Stimulated activated CD8-positive, alpha-beta memory T cell treated with anti-CD3 and anti-CD28 coated beads, Interleukin-15, amount 100 ng/mL, for 4 hours (primary cell): ENCODE data around the gene NINL.
"Not testable (repeated sequence)": the region's sequence is repeated elsewhere in the genome, so short reads cannot be mapped to it uniquely, and the experiment has no call there.

Experiments
- DNase-seq, 2 donors: peaks; one replicate each; pipeline ENCODE4 v3.0.0-alpha.2; 2020; ENCODE audit warnings: low read depth in 2 of 2

NINL gene

DNA sequence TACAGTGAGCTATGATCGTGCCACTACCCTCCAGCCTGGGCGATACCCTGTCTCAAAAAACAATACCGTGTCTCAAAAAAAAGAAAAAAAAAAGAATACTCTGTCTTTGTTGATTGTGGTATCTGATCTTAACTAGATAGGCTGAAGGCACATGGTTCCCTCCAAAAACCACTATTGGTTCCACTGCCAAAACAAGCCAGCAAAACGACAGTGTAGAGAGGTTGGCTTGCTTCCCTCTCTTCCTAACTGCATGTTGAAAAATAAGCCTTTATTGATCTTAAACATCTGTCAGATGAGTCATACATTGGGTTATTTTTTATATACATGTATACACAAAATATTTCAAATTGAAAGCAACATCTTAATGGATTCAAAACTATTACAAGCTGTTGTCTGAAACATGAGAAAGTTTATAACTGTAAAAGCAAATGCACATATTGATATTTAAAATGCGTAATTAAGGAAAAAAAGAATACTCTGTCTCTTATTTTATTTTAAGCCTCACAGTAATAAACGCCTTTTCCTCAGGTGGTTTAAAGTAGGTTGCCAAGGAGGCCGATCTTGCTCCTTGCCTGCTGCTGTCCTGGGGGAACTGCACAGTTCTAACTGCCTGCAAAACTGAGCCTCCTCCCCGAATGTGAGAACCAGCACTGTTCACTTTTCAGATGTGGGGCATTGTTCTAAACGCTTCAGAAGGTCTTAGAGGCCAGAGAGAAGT lies 7.0 kb upstream of the NINL start:
- no peak for DNase-seq

DNA sequence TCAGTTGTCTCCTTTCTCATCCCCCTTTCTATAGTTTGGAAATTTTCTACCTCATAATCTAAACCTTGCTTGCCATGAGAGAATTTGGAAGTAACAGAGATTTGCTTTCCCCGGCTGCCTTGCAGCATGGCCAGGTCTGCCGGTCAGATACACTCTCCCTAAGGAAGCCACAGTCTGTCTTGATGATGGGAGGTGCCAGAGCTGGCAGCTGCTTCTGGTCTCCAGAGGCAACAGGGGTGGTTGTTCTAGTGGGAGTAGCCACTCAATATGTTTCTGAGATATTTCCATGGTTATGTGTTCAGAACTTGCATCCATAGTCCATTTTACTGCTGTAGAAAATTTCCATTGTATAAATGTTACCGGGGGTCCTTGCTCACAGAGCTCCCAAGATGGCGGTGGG lies 5.4 kb upstream of the NINL start:
- not testable (repeated sequence) for DNase-seq

DNA sequence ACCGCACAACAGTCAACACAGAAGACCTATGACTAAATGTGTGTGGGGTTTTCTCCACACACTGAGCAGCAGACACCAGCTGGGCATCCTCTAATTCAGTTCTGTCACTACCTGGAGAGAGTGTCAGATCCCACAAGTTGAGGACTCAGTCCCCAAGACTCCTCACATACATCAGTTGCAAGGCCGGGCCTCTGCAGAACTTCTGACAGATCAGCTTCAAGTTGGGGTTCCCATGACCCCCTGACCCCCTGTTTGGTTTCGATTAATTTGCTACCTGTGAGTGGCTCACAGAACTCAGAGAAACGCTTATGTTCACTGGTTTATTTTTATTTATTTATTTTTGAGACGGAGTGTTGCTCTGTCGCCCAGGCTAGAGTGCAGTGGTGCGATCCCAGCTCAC lies 3.2 kb upstream of the NINL start:
- DNase-seq: no peak

DNA sequence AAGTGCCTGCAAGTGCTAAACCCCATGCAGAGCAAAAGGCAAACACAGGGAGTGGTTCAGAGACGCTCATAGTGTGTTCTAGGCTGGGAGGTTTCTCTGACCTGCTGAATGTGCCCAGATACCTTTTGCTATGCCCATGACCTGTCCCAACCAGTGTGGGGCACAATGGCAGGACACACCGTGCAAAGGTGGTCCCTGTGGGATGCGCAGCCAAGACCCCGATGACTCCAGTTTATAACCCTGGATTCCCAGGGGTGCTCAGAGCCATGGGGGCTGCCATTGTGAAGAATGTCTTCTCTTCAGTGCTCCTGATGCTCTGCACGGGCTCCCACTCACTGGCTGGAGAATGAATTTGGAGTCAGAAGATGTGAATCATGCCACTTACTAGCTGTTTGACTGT lies 2.2 kb upstream of the NINL start:
- DNase-seq: no peak

DNA sequence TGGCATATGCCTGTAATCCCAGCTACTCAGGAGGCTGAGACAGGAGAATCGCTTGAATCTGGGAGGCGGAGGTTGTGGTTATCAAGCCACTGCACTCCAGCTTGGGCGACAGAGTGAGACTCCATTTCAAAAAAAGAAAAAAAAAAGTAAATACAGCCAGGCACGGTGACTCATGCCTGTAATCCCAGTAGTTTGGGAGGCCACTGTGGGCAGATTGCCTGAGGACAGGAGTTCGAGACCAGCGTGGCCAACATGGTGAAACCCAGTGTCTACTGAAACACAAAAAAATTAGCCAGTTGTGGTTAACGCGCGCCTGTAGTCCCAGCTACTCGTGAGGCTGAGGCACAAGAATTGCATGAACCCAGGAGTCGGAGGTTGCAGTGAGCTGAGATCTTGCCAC lies 1.5 kb upstream of the NINL start:
- no peak for DNase-seq

DNA sequence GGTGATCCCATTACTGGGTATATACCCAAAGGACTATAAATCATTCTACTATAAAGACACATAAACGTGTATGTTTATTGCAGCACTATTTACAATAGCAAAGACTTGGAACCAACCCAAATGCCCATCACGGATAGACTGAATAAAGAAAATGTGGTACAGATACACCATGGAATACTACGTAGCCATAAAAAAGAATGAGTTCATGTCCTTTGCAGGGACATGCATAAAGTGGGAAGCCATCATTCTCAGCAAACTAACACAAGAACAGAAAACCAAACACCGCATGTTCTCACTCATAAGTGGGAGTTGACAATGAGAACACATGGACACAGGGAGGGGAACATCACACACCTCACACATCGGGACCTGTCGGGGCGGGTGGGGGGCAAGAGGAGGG lies 1.7 kb downstream of the NINL start:
- DNase-seq: not testable (repeated sequence)

DNA sequence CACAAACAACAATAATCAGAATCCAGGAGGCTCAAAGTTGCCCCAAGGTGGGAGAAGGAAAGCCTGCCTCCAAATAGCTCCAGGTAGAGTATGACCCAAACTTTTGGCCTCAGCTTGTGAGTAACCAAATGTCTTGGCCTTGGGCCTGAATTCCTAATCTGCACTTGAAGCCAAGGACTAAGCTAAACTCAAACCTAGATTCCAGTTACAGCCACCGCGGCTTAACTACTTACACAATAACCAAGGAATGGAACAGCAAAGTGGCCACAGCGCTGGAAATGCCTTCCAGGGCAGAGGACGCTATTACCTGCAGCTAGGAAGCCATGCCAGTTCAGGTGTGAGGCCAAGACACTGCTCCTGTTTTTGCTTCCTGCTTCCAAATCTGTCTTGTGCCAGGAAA lies 4.6 kb downstream of the NINL start:
- no peak for DNase-seq

DNA sequence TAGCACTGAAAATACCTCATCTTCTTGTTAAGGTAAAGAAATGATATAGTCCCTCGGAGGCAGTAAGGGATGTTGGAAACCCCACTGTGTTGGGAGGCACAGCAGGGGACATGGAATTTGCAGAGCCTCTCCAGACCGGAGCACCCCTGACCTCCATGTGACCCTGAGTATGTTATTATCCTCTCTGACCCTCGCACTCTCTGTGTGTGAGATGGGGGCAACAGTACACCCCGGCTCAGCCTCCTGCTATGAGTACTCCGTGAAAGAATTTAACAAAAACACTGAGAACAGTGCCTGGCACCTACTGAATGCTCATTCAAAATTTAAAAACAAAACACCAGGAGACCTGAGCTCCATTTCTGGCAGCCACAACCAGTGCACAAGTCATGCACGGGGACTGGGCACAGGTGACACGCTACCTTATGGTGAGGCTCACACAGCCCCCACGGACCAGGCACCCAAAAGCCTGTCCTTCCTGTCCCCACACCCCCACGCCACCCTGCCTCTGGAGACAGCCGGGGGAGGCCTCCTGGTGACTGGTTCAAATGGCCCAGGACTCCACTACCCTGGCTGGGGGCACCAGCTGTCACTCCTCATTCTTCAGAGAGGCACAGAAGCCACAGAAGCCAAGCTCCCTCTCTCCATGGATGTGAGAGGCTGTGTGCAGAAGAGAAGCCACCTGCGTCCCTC lies 6.1 kb downstream of the NINL start:
- DNase-seq: no peak

DNA sequence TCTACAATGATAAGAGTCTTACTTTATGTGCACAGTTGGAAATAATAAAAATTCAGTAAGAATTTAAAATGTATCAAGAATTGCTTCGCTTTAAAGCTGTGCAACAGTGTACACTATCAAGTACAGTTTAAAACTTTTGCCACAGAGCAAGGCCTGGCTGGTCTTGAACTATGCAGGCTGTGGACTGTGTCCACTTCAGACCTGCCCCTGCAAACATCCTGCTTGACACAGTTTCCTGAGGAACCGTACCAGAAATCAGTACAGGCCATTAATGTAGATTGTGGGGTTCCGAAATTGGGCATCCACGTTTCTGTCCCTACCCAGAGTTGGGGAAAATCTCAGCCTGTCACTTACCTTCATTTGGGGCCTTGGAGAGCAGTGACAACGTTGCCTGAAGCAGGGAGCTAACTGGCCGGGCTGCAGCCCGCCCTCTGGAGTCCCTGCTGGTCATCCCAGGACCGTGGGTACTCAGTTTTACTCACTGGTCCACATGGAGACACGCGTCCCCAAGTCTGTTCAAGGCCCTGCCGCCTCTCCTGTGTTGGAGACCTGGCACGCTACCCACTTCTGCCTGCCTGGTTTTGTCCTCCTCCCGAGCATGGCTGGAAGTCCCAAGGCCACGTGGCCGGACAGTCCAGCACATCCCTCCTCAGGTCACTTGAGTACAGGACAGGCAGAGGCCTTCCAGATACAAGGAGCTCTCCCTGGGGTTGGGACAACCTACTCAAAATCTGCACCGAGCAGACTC lies 8.4 kb downstream of the NINL start:
- DNase-seq: no peak

DNA sequence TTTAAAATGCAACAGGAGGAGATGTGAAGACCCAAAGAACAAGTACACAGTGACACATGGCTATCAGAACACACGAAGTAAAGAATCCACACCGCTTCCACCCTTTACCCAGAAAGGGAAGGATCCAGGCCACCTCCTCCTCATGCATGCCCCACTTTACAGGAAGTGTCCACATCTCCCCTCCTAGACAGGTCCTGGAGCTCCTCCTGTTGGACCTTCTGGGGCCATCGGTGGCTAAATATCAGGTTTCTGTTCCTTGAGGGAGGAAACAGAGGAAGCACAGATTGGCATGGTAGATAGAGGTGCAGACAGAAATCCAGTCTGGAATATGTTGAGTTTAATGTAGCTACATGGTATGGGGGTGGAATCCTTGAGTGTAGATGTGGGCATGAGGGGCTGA lies 10.9 kb downstream of the NINL start:
- no peak for DNase-seq

DNA sequence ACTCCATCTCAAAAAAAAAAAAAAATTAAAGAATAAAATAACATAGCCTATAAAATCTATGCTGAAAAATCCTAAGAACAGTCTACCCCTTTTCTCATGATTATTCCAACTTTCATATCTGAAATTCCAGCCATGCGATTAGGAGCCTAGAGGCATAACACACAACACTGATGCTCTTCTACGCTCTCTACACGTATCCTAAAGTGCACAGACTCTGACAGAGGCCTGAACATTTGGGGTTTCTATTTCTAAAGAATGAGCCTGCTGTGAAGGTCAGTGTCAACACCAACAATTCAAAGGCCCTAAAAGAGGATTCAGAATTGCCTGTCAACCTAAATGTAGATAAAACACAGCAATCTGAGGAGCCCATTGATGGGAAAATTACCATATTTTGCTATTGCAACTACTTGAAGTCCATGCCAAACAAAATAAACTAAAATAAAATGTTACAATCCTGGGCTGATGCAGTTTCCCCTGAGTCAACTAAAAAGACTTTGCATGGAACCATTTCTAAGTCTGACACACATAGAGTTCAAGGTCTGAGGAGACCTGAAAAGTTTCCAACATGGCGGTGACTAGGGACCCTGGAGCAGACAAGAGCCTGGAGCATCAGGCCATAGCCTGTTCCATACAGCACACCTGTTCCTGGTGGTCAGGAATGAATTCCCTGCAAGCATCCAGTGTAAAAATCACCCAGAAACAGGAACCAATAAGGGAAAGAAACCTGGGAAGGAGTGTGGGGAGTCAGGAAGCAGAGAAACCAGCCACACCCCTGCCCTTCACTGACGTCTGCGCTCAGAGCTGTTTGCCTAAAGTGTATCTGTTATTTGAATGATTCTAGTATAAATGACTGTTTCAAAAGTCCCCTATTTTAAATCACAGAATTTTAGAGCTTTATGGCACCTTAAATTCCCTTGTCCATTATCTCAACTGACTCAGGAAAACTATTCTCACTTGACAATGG lies 11.8 kb downstream of the NINL start:
- DNase-seq: no peak

DNA sequence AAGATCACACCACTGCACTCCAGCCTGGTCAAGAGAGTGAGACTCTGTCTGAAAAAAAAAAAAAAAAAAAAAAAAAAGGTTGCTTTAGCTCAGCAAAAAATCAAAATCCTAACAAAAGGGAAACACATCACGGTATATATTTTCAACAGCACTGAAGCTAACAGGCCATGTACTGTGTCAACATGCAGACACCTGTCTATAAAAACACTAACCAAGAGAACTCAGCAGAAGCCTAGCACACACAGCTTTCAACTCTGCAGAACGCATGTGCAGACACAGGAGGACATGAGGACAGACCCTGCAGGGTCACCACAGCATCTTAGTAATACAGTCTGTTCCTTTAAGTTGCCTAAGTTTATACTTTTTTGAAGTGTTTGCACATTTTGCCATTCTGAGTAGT lies 13.5 kb downstream of the NINL start:
- no peak for DNase-seq

DNA sequence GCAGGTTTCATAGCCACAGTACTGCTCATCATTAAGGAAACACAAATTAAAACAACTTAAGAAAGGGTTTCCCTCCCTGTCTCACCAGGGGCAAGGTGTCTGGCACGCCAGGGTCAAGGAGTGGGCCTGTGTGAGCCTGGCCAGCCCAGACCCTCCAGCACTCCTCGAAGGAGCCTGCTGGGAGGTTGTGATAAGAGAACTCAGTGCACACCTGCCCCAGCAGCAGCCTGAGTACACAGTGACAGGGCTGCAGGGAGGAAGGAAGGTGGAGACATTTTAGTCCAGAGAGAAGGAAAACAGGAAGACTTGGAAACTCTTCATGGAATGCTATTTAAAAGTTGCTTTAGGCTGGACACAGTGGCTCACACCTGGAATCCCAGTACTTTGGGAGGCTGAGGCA lies 14.1 kb downstream of the NINL start:
- no peak for DNase-seq

DNA sequence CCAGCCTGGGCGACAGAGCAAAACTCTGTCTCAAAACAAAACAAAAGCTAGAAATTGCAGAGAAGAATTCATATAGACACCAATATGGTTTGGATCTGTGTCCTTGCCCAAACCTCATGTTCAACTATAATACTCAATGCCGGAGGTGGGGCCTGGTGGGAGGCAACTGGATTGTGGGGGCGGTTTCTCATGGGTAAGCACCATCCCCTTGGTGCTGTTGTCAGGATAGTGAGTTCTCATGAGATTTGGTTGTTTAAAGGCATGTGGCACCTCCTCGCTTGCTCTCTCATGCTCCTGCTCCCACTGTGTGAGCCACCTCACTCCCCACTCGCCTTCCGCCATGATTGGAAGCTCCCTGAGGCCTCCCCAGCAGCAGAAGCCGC lies 15.2 kb downstream of the NINL start:
- no peak for DNase-seq

DNA sequence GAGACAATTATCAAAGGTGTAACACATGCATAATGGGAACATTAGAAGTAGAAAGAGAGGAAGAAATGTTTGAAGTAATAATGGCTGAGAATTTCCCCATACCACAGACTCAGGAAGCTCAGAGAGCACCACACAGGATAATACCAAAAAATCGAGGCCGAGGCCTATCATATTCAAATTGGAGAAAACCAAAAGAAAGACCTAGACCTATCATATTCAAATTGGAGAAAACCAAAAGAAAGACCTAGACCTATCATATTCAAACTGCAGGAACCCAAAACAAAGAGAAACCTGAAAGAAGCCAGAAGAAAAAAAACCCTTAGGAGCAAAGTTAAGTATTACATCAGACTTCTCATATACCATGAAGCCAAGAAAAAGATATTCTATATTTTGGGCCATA lies 18.0 kb downstream of the NINL start:
- DNase-seq: no peak

DNA sequence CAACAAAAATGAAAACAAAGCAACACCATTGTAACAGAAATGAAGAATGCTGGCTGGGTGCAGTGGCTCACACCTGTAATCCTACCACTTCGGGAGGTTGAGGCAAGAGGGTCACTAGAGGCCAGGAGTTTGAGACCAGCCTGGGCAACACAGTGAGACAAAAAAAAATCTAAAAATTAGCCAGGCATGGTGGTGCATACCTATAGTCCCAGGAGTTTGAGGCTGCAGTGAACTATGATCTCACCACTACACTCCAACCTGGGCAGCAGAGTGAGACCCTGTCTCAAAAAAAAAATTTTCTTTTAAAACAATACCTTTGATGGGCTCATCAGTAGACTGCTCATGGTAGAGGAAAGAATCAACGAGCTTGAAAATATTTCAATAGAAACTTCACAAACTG lies 18.5 kb downstream of the NINL start:
- no peak for DNase-seq

DNA sequence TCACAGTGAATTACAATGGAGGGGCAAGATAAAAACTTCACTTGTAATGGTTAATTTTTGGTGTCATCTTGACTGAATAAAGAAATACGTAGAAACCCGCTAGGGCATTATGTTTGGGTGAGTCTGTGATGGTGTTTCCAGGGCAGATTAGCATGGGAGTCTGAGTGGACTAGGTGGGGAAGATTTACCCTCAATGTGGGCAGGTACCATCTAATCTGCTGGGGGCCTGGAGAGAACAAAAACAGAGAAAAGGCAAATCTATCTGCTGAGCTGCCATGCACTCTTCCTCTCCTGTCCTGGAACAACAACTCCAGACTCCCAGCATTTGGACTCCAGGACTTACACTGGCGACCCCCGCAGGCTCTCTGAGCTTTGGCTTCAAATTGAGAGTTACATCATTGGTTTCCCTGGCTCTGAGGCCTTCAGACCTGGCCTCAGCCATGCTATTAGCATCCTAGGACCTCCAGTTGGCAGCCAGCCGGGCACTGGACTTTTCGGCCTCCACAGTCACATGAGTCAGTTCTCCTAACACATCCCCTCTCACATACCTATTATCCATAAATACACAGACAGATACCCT lies 19.7 kb downstream of the NINL start:
- DNase-seq: no peak

DNA sequence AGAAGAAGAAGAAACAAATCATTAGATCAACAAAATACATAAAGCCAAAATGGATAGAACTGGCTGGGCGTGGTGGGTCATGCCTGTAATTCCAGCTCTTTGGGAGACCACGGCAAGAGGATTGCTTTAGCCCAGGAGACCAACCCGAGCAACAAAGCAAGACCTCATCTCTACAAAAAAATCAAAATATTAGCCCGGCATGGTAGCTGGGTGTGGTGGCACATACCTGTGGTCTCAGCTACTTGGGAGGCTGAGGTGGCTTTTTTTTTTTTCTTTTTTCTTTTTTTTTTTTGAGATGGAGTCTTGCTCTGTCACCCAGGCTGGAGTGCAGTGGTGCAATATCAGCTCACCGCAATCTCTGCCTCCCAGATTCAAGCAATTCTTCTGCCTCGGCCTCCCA lies 21.5 kb downstream of the NINL start:
- no peak for DNase-seq

DNA sequence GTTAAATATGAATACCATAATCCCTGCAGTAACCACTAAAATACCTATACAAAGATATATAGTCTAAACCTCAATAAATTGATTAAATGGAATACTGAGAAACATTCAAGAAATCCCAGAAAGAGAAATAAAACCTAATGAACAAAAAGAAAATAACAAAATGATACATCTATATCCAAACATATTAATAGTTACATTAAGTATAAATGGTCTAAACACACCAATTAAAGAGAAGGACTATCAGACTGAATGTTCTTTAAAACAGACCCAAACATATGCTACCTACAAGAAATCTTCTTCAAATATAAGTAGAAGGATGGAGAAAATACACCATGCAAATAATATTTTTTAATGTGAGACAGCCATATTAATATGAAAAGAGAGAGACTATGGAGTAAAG lies 22.0 kb downstream of the NINL start:
- no peak for DNase-seq

DNA sequence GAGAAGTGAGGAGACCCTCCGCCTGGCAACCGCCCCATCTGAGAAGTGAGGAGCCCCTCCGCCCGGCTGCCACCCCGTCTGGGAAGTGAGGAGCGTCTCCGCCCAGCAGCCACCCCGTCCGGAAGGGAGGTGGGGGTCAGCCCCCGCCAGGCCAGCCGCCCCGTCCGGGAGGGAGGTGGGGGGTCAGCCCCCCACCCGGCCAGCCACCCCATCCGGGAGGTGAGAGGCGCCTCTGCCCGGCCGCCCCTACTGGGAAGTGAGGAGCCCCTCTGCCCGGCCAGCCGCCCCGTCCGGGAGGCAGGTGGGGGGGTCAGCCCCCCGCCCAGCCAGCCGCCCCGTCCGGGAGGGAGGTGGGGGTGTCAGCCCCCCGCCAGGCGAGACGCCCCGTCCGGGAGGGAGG lies 23.6 kb downstream of the NINL start:
- not testable (repeated sequence) for DNase-seq

DNA sequence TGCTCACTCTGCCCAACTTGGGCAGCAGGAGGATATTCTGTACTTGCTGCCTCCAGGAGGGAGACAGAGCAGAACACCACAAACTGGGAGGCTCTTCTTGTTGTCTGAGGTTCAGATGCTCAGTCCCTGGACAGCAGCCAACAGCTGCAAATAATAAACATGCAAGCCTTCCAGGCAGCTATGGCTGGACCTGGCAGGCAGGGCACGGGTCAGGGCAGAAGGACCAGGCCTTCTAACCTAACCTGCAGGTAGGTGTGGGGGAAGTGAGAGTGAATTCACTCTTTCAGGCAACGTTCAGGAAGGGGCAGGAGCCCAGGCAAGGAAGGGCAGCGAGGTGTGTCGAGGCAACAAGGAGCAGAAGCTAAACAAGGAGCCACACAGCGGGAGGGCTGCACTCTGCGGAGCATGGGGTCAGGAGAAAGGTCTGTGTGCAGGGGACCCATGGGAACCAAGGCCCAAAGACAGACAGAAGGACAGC lies 31.5 kb downstream of the NINL start:
- DNase-seq: no peak
